Thymus (tissue), 11 donors: ENCODE results near the gene GHRL. TPM values are rescaled to one million over a fixed set of nuclear protein-coding genes. Genes with fewer than 3 reads are reported as not detected.

Source experiments
- DNase-seq, 9 donors: peaks; one replicate each; pipeline ENCODE4 v3.0.0-alpha.2; 2013; ENCODE audit warnings: low spot score in 9 of 9, low read depth in 6 of 9, missing footprints in 1 of 9
- H3K27ac ChIP-seq, 2 donors: one replicate each; pipeline ENCODE4 v1.5.1; 2013; ENCODE audit warnings: control low read depth in 1 of 2, low read depth in 1 of 2, low read length in 1 of 2, mild to moderate bottlenecking in 1 of 2, moderate library complexity in 1 of 2
- H3K27me3 ChIP-seq, 2 donors: one replicate each; pipeline ENCODE4 v1.5.1; 2013; ENCODE audit warnings: low read length in 1 of 2; ENCODE audit not compliant: control insufficient read depth in 2 of 2, insufficient read depth in 1 of 2
- H3K36me3 ChIP-seq, 2 donors: one replicate each; pipeline ENCODE4 v1.5.1; 2013; ENCODE audit warnings: low read length in 1 of 2, mild to moderate bottlenecking in 1 of 2, moderate library complexity in 1 of 2; ENCODE audit not compliant: control insufficient read depth in 2 of 2, insufficient read depth in 2 of 2
- H3K4me1 ChIP-seq, 2 donors: one replicate each; pipeline ENCODE4 v1.5.1; 2013; ENCODE audit warnings: low read length in 2 of 2; ENCODE audit not compliant: control insufficient read depth in 2 of 2, insufficient read depth in 2 of 2
- H3K4me3 ChIP-seq, 2 donors: one replicate each; pipeline ENCODE4 v1.5.1; 2013; ENCODE audit warnings: low read length in 2 of 2, control low read depth in 1 of 2, mild to moderate bottlenecking in 1 of 2
- H3K9me3 ChIP-seq, 2 donors: one replicate each; pipeline ENCODE4 v1.5.1; 2013; ENCODE audit warnings: low read length in 1 of 2, mild to moderate bottlenecking in 1 of 2; ENCODE audit not compliant: control insufficient read depth in 2 of 2, insufficient read depth in 1 of 2
- WGBS: extraction: QIAGEN DNeasy Blood & Tissue Kit; methylation state at CpG from one replicate; pipeline ENCODE4 v1.1.7; 2013; 5-methylcytosine and 5-hydroxymethylcytosine counted together
- polyA plus RNA-seq: library from polyadenylated mRNA; stranded (reverse); fragments of 200-250 nt; gene quantifications from one replicate; pipeline ENCODE4 v1.2.3, GENCODE V29; 2013
- total RNA-seq: library from RNA; stranded (reverse); fragments of 120-200 nt; gene quantifications from one replicate; pipeline ENCODE4 v1.2.4, GENCODE V29; 2013
- donor health status: healthy.

The GHRL gene
- total and polyA plus RNA-seq, 2 donors, result 2.4 to 3.7 TPM

DNA sequence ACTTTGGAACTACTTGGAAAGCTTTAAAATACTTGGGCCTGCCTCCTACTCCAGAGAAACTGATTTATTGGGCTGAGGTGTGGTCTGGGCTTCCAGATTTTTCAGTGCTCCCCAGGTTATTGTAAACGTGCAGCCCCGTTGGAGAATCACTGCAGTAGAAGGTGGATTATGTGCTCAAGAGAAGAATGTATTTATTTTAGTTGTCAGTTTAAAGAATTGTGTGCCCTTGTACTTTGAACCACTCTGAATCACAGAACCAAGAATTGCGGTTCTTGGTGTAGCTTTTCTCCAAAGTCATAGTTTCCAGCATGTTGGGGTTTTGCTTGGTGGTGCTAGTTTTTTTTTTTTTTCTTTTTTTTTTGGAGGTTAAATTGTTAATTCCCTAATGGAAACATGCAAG, 42.9 kb downstream of the GHRL start:
- DNase-seq, result no peak
- Histone ChIP-seq H3K4me1 (peaks cover 25 to 38% of the 10 kb centered on the region in 2 donors), H3K4me3 (peak overlapping the region; percentile 70 to 97), H3K27me3 (no peaks in the 10 kb centered on the region), H3K9me3 (peaks cover 0 to 22% of the 10 kb centered on the region in 2 donors), H3K36me3 (peaks cover 24 to 36% of the 10 kb centered on the region in 2 donors), H3K27ac (peak overlapping the region in 1 of 2 donors; percentile 28)
- 47% methylated on average over 3 of the region's 3 CpGs for WGBS

DNA sequence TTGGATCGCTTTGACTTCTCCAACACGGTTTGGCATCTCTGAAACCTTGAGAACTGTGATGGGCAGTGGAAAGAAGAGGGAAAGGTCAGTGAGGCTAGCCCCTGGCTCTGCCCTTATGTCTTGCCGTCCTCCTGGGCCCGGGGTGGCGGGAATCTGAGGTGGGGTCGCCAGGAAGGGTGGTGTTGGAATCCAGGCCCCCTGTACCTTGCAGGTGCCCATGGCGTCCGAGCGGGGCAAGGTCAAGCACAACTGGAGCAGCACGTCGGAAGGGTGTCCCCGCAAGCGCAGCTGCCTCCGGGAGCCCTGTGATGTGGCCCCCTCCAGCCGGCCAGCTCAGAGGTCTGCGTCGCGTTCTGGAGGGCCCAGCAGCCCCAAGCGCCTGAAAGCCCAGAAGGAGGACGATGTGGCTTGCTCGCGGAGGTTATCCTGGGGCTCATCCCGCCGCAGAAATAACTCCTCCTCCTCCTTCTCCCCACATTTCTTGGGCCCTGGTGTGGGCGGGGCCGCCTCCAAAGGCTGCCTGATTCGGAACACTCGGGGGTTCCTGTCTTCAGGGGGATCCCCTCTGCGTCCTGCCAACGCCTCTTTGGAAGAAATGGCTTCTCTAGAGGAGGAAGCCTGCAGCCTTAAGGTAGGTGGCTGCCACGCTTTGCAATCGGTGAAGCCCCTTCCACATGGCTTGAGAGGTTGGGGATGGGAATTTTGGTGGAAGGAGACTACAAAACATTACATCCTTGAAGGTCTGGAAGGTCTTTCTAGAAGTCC, 43.6 kb downstream of the GHRL start:
- WGBS, result 2% methylated on average over 32 of the region's 32 CpGs
- H3K27me3 ChIP-seq, result no peaks in the 10 kb centered on the region
- DNase-seq, result peak in 2 of 9 donors; percentile 26 to 54
- peak overlapping the region; percentile 70 to 97 for H3K4me3 ChIP-seq
- H3K9me3 ChIP-seq, result peaks cover 0 to 22% of the 10 kb centered on the region in 2 donors
- H3K36me3 ChIP-seq, result peaks cover 21 to 34% of the 10 kb centered on the region in 2 donors
- H3K4me1 ChIP-seq, result peaks cover 25 to 39% of the 10 kb centered on the region in 2 donors
- H3K27ac ChIP-seq, result peak overlapping the region; percentile 82 to 92

DNA sequence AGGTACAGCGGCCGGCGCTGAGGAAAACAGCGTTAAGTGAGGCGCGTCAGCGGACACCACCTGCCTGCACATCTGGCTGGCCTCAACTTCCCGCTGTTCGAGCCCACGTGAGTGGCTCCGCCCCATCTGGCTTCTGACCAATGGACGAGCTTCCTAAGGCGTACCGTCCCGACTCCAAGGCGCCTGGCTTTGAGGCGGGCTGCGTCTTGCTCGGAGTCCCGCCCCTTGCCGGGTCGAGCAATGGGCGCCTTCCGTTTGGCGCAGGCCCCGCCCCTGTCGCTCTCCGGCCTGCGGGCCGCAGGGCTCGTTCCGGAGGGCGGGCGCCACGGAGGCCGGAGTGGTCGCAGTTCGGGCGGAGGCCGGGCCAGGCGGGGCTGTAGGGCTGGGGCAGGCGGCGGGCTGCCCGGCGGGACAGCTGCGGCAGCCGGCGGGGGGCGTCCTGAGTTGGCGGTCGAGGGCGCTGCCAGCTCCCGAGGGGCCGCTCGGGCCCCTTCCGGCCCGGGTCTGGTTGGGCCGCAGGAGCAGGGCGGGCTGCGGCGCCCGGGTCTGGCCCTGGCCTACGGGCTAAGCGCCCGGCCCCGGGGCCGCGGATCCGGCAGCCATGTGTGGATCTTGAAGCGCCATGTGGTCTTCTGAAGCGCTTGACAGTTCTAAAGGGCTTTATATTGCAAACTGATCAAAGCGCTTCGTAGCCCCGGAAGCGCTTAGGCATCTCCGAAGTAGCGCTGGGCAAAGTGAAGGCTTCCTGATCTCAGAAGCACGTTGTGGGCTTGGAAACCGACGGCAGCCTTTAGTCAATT, 44.4 kb downstream of the GHRL start, which contains the start of gene TATDN2:
TATDN2 (plus strand) TSS at position 276 of the 800 bp plus-strand sequence. CDS start 742 bp downstream, outside the sequence.
- under 1% methylated on average over 80 of the region's 80 CpGs for WGBS
- peak; percentile 87 to 99 (median 93) for DNase-seq
- Histone ChIP-seq H3K4me3 (peak within 1 kb of the TSS; percentile 70 to 97), H3K27ac (peak within 1 kb of the TSS; percentile 90 to 92), H3K36me3 (peaks cover 20 to 26% of the 10 kb centered on the region in 2 donors), H3K4me1 (peaks cover 31 to 45% of the 10 kb centered on the region in 2 donors), H3K9me3 (peaks cover 0 to 22% of the 10 kb centered on the region in 2 donors), H3K27me3 (no peaks in the 10 kb centered on the region)

DNA sequence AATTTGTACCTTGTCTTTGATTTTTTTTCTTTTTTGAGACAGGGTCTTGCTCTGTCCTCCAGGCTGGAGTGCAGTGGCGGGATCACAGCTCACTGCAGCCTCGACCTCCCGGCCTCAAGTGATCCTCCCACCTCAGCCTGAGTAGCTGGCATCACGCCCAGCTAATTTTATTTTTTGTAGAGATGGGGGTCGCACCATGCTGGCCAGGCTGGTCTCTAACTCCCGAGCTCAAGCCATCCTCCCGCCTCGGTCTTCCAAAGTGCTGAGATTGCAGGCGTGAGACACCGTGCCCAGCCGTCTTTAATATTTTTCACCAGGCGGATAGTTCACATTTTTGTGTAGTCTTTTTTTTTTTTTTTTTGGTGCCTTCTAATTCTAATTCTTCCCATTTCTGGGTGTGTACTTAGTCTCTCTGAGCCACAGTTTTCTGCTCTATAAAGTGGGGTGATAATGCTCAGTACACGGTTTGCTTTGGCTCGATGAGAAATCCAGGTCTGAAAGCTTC, 45.0 kb downstream of the GHRL start:
- peak overlapping the region; percentile 36 to 70 for H3K4me3 ChIP-seq
- H3K4me1 ChIP-seq, result peaks cover 32 to 49% of the 10 kb centered on the region in 2 donors
- H3K9me3 ChIP-seq, result peaks cover 0 to 22% of the 10 kb centered on the region in 2 donors
- DNase-seq, result no peak
- peak overlapping the region in 1 of 2 donors; percentile 90 for H3K27ac ChIP-seq
- H3K36me3 ChIP-seq, result peaks cover 14 to 21% of the 10 kb centered on the region in 2 donors
- H3K27me3 ChIP-seq, result no peaks in the 10 kb centered on the region
- 71% methylated on average over 14 of the region's 14 CpGs for WGBS

DNA sequence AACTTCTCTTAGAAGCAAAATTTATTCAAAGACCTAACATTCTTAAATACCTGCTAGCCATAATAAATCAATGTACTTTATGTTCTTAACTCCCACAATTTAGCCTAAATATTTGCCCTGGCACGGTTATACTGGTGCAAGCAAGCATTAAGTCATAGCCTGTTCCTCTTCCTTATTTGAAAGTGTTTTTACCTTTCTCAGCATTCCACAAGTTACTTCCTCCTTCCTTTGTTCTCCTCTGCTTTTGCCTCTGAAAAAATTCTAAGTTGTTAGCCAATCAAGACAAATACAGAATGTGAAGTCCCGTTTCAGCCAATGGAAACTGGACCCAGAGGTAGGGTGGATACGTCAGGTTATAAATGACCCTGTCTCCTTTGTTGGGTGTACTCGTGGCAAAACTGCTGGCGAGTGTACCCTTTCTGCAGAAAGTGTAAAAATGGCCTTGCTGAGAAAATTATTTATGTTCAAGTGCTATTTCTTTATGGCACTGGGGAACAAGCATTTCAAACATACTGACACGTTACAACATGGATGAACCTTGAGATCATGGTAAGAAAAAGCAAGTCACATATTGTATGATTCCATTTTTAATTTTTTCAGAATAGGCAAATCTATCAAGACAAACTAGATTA, 47.5 kb downstream of the GHRL start:
- peaks cover 38 to 57% of the 10 kb centered on the region in 2 donors for H3K4me1 ChIP-seq
- peaks cover under 1 to 3% of the 10 kb centered on the region in 2 donors for H3K36me3 ChIP-seq
- no peak overlapping the region for H3K4me3 ChIP-seq
- peaks cover 0 to 22% of the 10 kb centered on the region in 2 donors for H3K9me3 ChIP-seq
- DNase-seq, result no peak
- H3K27me3 ChIP-seq, result no peaks in the 10 kb centered on the region
- no peak overlapping the region for H3K27ac ChIP-seq
- 97% methylated on average over 6 of the region's 6 CpGs for WGBS

DNA sequence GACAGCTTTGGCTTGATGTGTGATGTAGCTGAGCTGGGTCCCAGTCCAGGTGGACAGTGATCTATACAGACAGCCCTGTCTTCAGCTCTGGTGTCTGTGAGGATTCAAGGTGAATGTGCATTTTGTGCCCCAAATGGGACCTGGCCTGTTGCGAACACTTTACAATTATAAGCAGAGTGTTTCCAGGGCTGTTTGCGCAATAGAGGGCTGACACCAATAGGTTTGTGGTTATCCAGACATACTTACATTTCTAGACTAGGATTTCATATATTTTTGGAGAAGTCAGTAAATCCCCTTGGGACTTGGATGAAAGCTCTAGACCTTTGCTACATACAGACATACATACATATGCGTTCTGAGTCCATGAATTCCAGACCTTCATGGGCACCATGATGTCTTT, 48.7 kb downstream of the GHRL start:
- Histone ChIP-seq H3K36me3 (peaks cover 0 to 3% of the 10 kb centered on the region in 2 donors), H3K27ac (peak overlapping the region; percentile 1 to 42)
- DNase-seq, result no peak

DNA sequence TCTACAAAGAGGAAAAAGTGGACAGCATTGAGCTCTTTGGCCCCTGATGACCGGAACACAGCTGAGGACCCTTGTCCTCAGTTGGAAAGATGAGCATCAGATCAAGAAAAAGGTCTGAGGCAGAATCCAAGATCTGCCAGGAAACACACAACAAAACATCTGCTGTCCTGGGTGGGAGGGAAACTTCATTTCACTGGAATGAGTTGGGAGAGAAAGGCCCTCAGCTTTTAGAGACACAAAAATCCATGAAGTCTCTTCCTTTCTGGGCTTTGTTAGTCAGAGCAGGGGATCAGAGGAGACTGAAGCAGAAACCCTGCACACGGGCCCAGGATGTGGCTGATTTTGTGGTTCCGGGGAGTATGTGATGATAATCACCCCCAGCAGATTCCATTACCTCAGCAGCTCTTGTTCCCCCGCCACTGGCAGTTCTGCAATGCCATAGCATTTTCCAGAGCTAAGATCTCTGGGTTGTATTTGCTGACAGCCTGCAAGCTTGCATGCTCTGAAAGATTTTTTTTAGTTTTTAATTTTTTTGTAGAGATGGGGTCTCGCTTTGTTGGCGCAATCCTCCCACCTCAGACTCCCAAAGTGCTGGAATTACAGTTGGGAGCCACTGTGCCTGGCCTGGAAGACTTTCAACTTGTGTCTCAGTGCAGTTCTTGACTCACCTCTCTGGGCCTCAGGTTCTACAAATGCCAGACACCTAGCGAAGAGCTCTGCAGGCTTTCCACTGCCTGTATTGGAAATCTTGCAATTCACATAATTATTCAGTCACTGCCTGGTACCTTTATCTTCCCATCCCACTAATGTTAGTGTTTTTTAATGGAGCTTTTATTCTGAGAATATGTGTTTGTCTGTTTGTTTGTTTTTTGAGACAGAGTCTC, 50.3 kb downstream of the GHRL start:
- no peak overlapping the region for H3K4me3 ChIP-seq
- peak; percentile 61 to 95 (median 83) for DNase-seq
- H3K9me3 ChIP-seq, result peaks cover 0 to 21% of the 10 kb centered on the region in 2 donors
- H3K27ac ChIP-seq, result peak overlapping the region; percentile 90 to 92
- 44% methylated on average over 7 of the region's 7 CpGs for WGBS
- H3K4me1 ChIP-seq, result peaks cover 30 to 46% of the 10 kb centered on the region in 2 donors
- peaks cover 2 to 8% of the 10 kb centered on the region in 2 donors for H3K36me3 ChIP-seq
- no peaks in the 10 kb centered on the region for H3K27me3 ChIP-seq

More for the DNA sequence above, 48.7 kb downstream of the GHRL start:
- peaks cover 31 to 47% of the 10 kb centered on the region in 2 donors for H3K4me1 ChIP-seq
- no peaks in the 10 kb centered on the region for H3K27me3 ChIP-seq
- peaks cover 0 to 22% of the 10 kb centered on the region in 2 donors for H3K9me3 ChIP-seq
- 97% methylated on average over 3 of the region's 3 CpGs for WGBS
- H3K4me3 ChIP-seq, result no peak overlapping the region

DNA sequence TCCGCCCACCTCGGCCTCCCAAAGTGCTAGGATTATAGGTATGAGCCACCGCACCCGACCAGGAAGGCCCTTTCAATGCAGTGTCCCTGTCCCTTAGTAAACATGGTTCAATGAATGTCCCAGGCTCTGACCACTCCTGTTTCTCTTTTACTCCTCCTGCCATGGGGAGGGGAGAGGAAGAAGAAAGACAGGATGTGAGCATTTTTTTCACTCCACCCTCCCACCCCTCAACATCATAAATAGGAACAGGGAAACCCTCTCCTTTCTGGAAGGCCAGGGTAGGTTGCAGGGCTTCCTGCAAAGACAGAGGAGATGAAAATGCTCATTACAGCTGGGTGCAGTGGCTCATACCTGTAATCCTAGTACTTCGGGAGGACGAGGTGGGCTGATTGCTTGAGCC, 51.9 kb downstream of the GHRL start:
- Histone ChIP-seq H3K9me3 (peaks cover 0 to 10% of the 10 kb centered on the region in 2 donors), H3K27me3 (no peaks in the 10 kb centered on the region), H3K4me1 (peaks cover 30 to 44% of the 10 kb centered on the region in 2 donors), H3K4me3 (no peak overlapping the region), H3K27ac (peak overlapping the region in 1 of 2 donors; percentile 17), H3K36me3 (peaks cover 2 to 8% of the 10 kb centered on the region in 2 donors)
- no peak for DNase-seq
- WGBS, result 95% methylated on average over 6 of the region's 6 CpGs
